ENCODE data around the gene WDFY2. TPM values are rescaled to one million over a fixed set of nuclear protein-coding genes. Genes with fewer than 3 reads are reported as not detected.

WDFY2 gene
- total RNA-seq, 1 donor, result 11.9 TPM

DNA sequence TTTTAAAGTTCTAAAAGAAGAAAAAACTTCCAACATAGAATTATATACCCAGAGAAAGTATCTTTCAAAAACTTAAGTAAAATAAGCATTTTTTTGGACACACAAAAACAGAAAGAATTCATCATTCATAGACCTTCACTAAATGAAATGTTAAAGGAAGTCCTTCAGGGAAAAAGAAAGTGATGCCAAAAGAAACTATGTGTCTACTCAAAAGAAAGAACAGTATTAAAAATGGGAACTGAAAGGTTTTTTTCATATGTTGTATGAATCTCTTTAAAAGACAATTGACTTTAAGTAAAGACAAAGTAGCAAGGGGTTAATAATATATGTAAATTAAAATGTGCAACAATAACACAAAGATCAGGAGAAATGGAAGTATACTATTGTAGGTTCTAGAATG is 123.2 kb downstream of the WDFY2 start:
- no peaks in the 10 kb centered on the region for H4K20me1 ChIP-seq (ENCODE audit: insufficient read depth, low read length)
- no peak overlapping the region for H3K4me2 ChIP-seq (ENCODE audit: insufficient read depth, low read length)
- peaks cover 17% of the 10 kb centered on the region for H3K36me3 ChIP-seq (ENCODE audit: insufficient read depth, low read length)
- H2AFZ ChIP-seq (ENCODE audit: low read length), result no peak overlapping the region
- no peaks in the 10 kb centered on the region for H3K9me3 ChIP-seq (ENCODE audit: low read depth, low read length)
- no peak overlapping the region for H3K27ac ChIP-seq (ENCODE audit: low read depth, low read length)
- no peaks in the 10 kb centered on the region for H3K27me3 ChIP-seq (ENCODE audit: insufficient read depth, low read length)
- H3K4me1 ChIP-seq (ENCODE audit: insufficient read depth, low read length), result no peaks in the 10 kb centered on the region
- no peak for DNase-seq (ENCODE audit: insufficient read length, low spot score, missing footprints)
- TF ChIP-seq, protein P1, sequence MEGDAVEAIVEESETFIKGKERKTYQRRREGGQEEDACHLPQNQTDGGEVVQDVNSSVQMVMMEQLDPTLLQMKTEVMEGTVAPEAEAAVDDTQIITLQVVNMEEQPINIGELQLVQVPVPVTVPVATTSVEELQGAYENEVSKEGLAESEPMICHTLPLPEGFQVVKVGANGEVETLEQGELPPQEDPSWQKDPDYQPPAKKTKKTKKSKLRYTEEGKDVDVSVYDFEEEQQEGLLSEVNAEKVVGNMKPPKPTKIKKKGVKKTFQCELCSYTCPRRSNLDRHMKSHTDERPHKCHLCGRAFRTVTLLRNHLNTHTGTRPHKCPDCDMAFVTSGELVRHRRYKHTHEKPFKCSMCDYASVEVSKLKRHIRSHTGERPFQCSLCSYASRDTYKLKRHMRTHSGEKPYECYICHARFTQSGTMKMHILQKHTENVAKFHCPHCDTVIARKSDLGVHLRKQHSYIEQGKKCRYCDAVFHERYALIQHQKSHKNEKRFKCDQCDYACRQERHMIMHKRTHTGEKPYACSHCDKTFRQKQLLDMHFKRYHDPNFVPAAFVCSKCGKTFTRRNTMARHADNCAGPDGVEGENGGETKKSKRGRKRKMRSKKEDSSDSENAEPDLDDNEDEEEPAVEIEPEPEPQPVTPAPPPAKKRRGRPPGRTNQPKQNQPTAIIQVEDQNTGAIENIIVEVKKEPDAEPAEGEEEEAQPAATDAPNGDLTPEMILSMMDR (IDR thresholded peaks at IDR 0.05; ENCODE audit: extremely low read depth, low read depth, low read length), result no peak
- peaks cover 17% of the 10 kb centered on the region for H3K79me2 ChIP-seq (ENCODE audit: insufficient read depth, low read length)
- no peak overlapping the region for H3K4me3 ChIP-seq (ENCODE audit: insufficient read depth, low read length)

DNA sequence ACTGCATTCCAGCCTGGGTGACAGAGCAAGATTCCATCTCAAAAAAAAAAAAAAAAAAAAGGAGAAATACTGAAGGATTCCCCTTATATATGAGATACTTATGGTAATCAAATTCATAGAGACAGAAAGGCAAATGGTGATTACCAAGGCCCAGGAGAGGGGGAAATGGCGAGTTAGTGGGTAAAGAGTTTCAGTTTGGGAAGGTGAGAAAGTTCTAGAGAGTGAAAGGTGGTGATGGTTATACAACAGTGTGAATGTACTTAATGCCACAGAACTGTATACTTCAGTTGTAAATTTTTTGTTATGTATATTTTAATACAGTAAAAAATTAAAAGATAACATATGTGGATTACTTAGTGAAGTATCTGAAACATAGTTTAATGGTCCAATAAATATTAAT is 129.5 kb downstream of the WDFY2 start:
- Histone ChIP-seq H3K4me1 (ENCODE audit: insufficient read depth, low read length) (peaks cover 25% of the 10 kb centered on the region), H3K27me3 (ENCODE audit: insufficient read depth, low read length) (no peaks in the 10 kb centered on the region), H2AFZ (ENCODE audit: low read length) (no peak overlapping the region)

DNA sequence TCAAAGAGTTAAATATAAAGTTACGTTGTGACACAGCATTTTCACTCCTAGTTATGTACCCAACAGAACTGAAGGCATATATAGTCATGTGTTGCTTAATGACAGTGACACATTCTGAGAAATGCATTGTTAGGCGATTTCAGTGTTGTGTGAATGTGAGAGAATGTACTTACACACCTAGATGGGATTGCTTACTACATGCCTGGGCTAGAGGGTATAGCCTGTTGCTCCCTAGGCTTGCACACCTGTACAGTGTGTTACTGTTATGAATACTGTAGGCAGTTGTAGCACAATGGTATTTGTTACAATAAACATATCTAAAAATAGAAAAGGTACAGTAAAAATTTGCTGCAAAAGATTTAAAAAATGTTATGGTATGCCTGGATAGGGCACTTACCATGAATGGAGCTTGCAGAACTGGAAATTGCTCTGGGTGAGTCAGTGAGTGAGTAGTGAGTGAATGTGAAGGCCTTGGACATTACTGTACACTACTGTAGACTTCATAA is 130.5 kb downstream of the WDFY2 start:
- Histone ChIP-seq H3K36me3 (ENCODE audit: insufficient read depth, low read length) (peaks cover 6% of the 10 kb centered on the region), H3K4me3 (ENCODE audit: insufficient read depth, low read length) (no peak overlapping the region), H2AFZ (ENCODE audit: low read length) (no peak overlapping the region), H3K4me1 (ENCODE audit: insufficient read depth, low read length) (peaks cover 25% of the 10 kb centered on the region), H3K79me2 (ENCODE audit: insufficient read depth, low read length) (peaks cover 23% of the 10 kb centered on the region), H3K4me2 (ENCODE audit: insufficient read depth, low read length) (peak overlapping the region; percentile 14), H3K27me3 (ENCODE audit: insufficient read depth, low read length) (no peaks in the 10 kb centered on the region), H4K20me1 (ENCODE audit: insufficient read depth, low read length) (no peaks in the 10 kb centered on the region), H3K9me3 (ENCODE audit: low read depth, low read length) (no peaks in the 10 kb centered on the region), H3K27ac (ENCODE audit: low read depth, low read length) (peak overlapping the region; percentile 83)
- DNase-seq (ENCODE audit: insufficient read length, low spot score, missing footprints), result peak; percentile 37
- TF ChIP-seq, protein P1 (IDR thresholded peaks at IDR 0.05; ENCODE audit: extremely low read depth, low read depth, low read length), result no peak

More for the DNA sequence above, 129.5 kb downstream of the WDFY2 start:
- Histone ChIP-seq H3K36me3 (ENCODE audit: insufficient read depth, low read length) (no peaks in the 10 kb centered on the region), H3K4me2 (ENCODE audit: insufficient read depth, low read length) (no peak overlapping the region), H3K27ac (ENCODE audit: low read depth, low read length) (peak overlapping the region; percentile 83), H4K20me1 (ENCODE audit: insufficient read depth, low read length) (no peaks in the 10 kb centered on the region), H3K4me3 (ENCODE audit: insufficient read depth, low read length) (no peak overlapping the region), H3K79me2 (ENCODE audit: insufficient read depth, low read length) (peaks cover 14% of the 10 kb centered on the region), H3K9me3 (ENCODE audit: low read depth, low read length) (no peaks in the 10 kb centered on the region)
- DNase-seq (ENCODE audit: insufficient read length, low spot score, missing footprints), result no peak
- TF ChIP-seq, protein P1 (IDR thresholded peaks at IDR 0.05; ENCODE audit: extremely low read depth, low read depth, low read length), result no peak

DNA sequence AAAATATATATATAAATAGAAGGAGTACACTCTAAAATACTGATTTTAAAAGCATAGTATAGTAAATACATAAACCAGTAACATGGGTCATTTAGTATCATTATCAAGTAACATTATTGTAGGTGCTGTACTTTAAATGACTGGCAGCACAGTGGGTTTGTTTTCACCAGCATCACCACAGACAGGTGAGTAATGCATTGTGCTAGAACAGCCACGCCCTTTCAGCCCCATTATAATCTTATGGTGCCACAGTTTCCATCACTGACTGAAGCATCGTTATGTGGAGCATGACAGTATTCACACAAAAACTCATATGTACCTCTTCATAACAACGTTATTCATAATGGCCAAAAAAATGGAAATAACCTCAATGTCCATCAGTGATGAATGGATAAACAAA is 131.4 kb downstream of the WDFY2 start:
- peak overlapping the region; percentile 42 for H3K27ac ChIP-seq (ENCODE audit: low read depth, low read length)
- no peak overlapping the region for H3K4me3 ChIP-seq (ENCODE audit: insufficient read depth, low read length)
- no peak overlapping the region for H2AFZ ChIP-seq (ENCODE audit: low read length)
- no peak overlapping the region for H3K4me2 ChIP-seq (ENCODE audit: insufficient read depth, low read length)
- no peaks in the 10 kb centered on the region for H3K9me3 ChIP-seq (ENCODE audit: low read depth, low read length)
- H3K36me3 ChIP-seq (ENCODE audit: insufficient read depth, low read length), result peaks cover 9% of the 10 kb centered on the region
- peaks cover 25% of the 10 kb centered on the region for H3K4me1 ChIP-seq (ENCODE audit: insufficient read depth, low read length)
- TF ChIP-seq, protein P1 (IDR thresholded peaks at IDR 0.05; ENCODE audit: extremely low read depth, low read depth, low read length), result no peak
- H3K27me3 ChIP-seq (ENCODE audit: insufficient read depth, low read length), result no peaks in the 10 kb centered on the region
- no peaks in the 10 kb centered on the region for H4K20me1 ChIP-seq (ENCODE audit: insufficient read depth, low read length)
- peaks cover 31% of the 10 kb centered on the region for H3K79me2 ChIP-seq (ENCODE audit: insufficient read depth, low read length)
- no peak for DNase-seq (ENCODE audit: insufficient read length, low spot score, missing footprints)
